Neutrophil (primary cell): ENCODE measurements around the gene PLEKHA6.

Source experiments
- H3K27ac ChIP-seq: fragments of 200-600 bp; sonication (generic); 2 replicates; pipeline ENCODE4 v1.5.1; 2016; ENCODE audit warnings: mild to moderate bottlenecking, moderate library complexity
- H3K27me3 ChIP-seq: fragments of 200-600 bp; sonication (generic); 2 replicates; pipeline ENCODE4 v1.6.0; 2016; ENCODE audit warnings: mild to moderate bottlenecking
- H3K36me3 ChIP-seq: fragments of 200-600 bp; sonication (generic); 2 replicates; pipeline ENCODE4 v1.5.1; 2017
- H3K4me1 ChIP-seq, 2 experiments: fragments of 200-600 bp in 1 of 2; sonication (generic) in 1 of 2; 1 replicate in 1 of 2; 2 replicates in 1 of 2; pipeline versions ENCODE4 v1.5.1 to v1.6.1; 2013 to 2016; ENCODE audit warnings: low read depth in 1 of 2, low read length in 1 of 2, mild to moderate bottlenecking in 1 of 2, moderate library complexity in 1 of 2; ENCODE audit not compliant: control insufficient read depth in 1 of 2, insufficient read depth in 1 of 2
- H3K4me3 ChIP-seq, 2 experiments: fragments of 200-600 bp in 1 of 2; sonication (generic) in 1 of 2; 1 replicate in 1 of 2; 2 replicates in 1 of 2; pipeline ENCODE4 v1.5.1; 2013 to 2016; ENCODE audit warnings: low read depth in 1 of 2, low read length in 1 of 2, mild to moderate bottlenecking in 1 of 2, moderate library complexity in 1 of 2
- H3K9me3 ChIP-seq: fragments of 200-600 bp; sonication (generic); 2 replicates; pipeline ENCODE4 v1.5.1; 2016
- CTCF ChIP-seq: fragments of 200-600 bp; sonication (generic); IDR thresholded peaks from 2 replicates; pipeline ENCODE4 v1.5.1; 2016; ENCODE audit warnings: antibody characterized with exemption

PLEKHA6 gene

DNA sequence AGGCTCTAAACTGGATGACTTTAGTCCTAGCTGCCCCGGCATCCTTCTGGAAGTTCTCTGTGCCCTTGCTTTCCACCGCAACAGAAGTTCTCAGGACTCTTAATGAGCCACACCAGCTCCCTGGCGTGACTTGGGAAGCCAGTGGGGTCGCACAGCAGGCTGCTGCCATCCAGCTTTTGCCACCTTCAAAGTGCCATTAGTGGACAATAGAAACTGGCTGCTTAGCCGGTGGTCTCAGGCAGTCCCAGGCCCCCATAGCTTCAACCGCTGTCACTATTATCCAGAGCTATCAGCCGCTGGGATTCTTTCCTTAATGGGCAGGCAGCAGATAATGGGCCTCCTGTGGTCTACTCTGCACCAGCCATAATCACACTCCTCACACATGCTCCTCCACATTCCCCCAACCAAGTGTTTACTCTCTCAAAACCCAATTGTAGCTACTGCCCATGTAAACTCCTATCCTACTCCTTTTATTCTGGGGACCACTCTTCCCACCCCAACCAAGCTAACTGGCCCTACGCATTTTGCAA, 37.3 kb downstream of the PLEKHA6 start:
- no peak overlapping the region for H3K4me3 ChIP-seq
- H3K9me3 ChIP-seq: no peaks in the 10 kb centered on the region
- peaks cover 10% of the 10 kb centered on the region for H3K27me3 ChIP-seq
- no peaks in the 10 kb centered on the region for H3K4me1 ChIP-seq
- no peak overlapping the region for H3K27ac ChIP-seq
- H3K36me3 ChIP-seq: no peaks in the 10 kb centered on the region
- TF ChIP-seq CTCF: no peak

GRCh38 chr1:204321665-204322064, 38.1 kb downstream of the PLEKHA6 start:
- Histone ChIP-seq H3K4me1 (no peaks in the 10 kb centered on the region), H3K9me3 (no peaks in the 10 kb centered on the region), H3K36me3 (no peaks in the 10 kb centered on the region), H3K27ac (no peak overlapping the region), H3K4me3 (no peak overlapping the region), H3K27me3 (peaks cover 10% of the 10 kb centered on the region)
- TF ChIP-seq CTCF: no peak

GRCh38 chr1:204321051-204321450, 38.7 kb downstream of the PLEKHA6 start:
- Histone ChIP-seq H3K27me3 (peaks cover 10% of the 10 kb centered on the region), H3K4me1 (no peaks in the 10 kb centered on the region), H3K4me3 (no peak overlapping the region), H3K36me3 (no peaks in the 10 kb centered on the region), H3K27ac (no peak overlapping the region), H3K9me3 (no peaks in the 10 kb centered on the region)
- no peak for TF ChIP-seq CTCF

DNA sequence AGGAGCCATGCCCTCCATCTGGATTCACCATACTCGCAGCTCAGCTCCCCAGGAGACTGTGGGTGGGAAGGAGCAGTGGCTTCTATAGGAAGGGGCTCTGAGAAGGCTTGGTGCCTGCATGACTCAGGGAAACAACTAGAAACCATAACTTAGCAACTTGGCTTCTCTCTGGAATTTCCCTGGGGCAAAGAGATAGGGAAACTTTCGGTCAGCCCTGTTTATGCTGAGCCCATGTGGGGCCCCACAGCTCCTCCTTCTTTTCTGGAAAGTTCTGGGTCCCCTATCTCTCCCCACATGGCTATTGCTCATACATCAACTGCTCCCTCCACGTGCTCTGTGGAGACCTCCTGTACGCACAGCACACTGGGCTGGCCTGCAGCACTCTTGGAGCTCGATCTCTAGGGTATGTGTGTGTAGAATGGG, 39.3 kb downstream of the PLEKHA6 start:
- Histone ChIP-seq H3K9me3 (no peaks in the 10 kb centered on the region), H3K4me3 (no peak overlapping the region), H3K36me3 (no peaks in the 10 kb centered on the region), H3K27ac (no peak overlapping the region), H3K4me1 (no peaks in the 10 kb centered on the region), H3K27me3 (peaks cover 5% of the 10 kb centered on the region)
- no peak for TF ChIP-seq CTCF

GRCh38 chr1:204319462-204319861, 40.3 kb downstream of the PLEKHA6 start:
- Histone ChIP-seq H3K36me3 (no peaks in the 10 kb centered on the region), H3K4me1 (no peaks in the 10 kb centered on the region), H3K27me3 (no peaks in the 10 kb centered on the region), H3K4me3 (no peak overlapping the region), H3K9me3 (no peaks in the 10 kb centered on the region), H3K27ac (no peak overlapping the region)
- TF ChIP-seq CTCF: no peak

GRCh38 chr1:204319027-204319426, 40.7 kb downstream of the PLEKHA6 start:
- Histone ChIP-seq H3K36me3 (no peaks in the 10 kb centered on the region), H3K27ac (no peak overlapping the region)

More at GRCh38 chr1:204319027-204319426, 40.7 kb downstream of the PLEKHA6 start:
- Histone ChIP-seq H3K4me1 (no peaks in the 10 kb centered on the region), H3K9me3 (no peaks in the 10 kb centered on the region), H3K27me3 (no peaks in the 10 kb centered on the region), H3K4me3 (no peak overlapping the region)
- TF ChIP-seq CTCF: no peak
